Ureter (tissue), 1 donor: ENCODE measurements around the gene NDUFAF5. TPM values are rescaled to one million over a fixed set of nuclear protein-coding genes. Genes with fewer than 3 reads are reported as not detected.

Experiments
- DNase-seq: peaks from one replicate; pipeline ENCODE4 v3.0.0-alpha.2; 2020; ENCODE audit warnings: low spot score
- total RNA-seq: library from RNA; stranded (reverse); gene quantifications from one replicate; pipeline ENCODE4 v1.2.4, GENCODE V29; 2023
- donor health status: DM: yes; HTN: yes; CAD: no.

Gene NDUFAF5
- total RNA-seq, 1 donor from 2014 or later, result 51.6 TPM

GRCh38 chr20:13821876-13822275 is 37.0 kb downstream of the NDUFAF5 start:
- DNase-seq, result no peak

GRCh38 chr20:13822459-13822858 is 37.6 kb downstream of the NDUFAF5 start:
- no peak for DNase-seq

GRCh38 chr20:13824459-13824858 is 39.6 kb downstream of the NDUFAF5 start:
- DNase-seq, result no peak

GRCh38 chr20:13825465-13825864 is 40.6 kb downstream of the NDUFAF5 start:
- no peak for DNase-seq

- no peak for DNase-seq
Measured at GRCh38 chr20:13831476-13831875, 46.6 kb downstream of the NDUFAF5 start.

GRCh38 chr20:13838664-13839063 is 53.8 kb downstream of the NDUFAF5 start:
- no peak for DNase-seq

GRCh38 chr20:13839421-13840092 is 54.7 kb downstream of the NDUFAF5 start:
- DNase-seq, result no peak

- DNase-seq, result no peak
Measured at GRCh38 chr20:13840093-13840465, 55.3 kb downstream of the NDUFAF5 start.

- no peak for DNase-seq
Measured at GRCh38 chr20:13841206-13841605, 56.4 kb downstream of the NDUFAF5 start.

- DNase-seq, result no peak
Measured at GRCh38 chr20:13844296-13844695, 59.5 kb downstream of the NDUFAF5 start.

- DNase-seq, result no peak
Measured at GRCh38 chr20:13851279-13851678, 66.5 kb downstream of the NDUFAF5 start.

GRCh38 chr20:13852306-13852705 is 67.5 kb downstream of the NDUFAF5 start:
- no peak for DNase-seq

- DNase-seq, result no peak
Measured at GRCh38 chr20:13855613-13856012, 70.8 kb downstream of the NDUFAF5 start.

GRCh38 chr20:13856354-13856753 is 71.5 kb downstream of the NDUFAF5 start:
- DNase-seq, result no peak

GRCh38 chr20:13857304-13857703 is 72.5 kb downstream of the NDUFAF5 start:
- DNase-seq, result no peak

GRCh38 chr20:13857961-13858360 is 73.1 kb downstream of the NDUFAF5 start:
- no peak for DNase-seq

GRCh38 chr20:13858439-13858838 is 73.6 kb downstream of the NDUFAF5 start:
- DNase-seq, result no peak

GRCh38 chr20:13858871-13859270 is 74.0 kb downstream of the NDUFAF5 start:
- DNase-seq, result no peak

- no peak for DNase-seq
Measured at GRCh38 chr20:13862245-13862644, 77.4 kb downstream of the NDUFAF5 start.

- no peak for DNase-seq
Measured at GRCh38 chr20:13863244-13863643, 78.4 kb downstream of the NDUFAF5 start.

GRCh38 chr20:13865156-13865555 is 80.3 kb downstream of the NDUFAF5 start:
- DNase-seq, result no peak

- no peak for DNase-seq
Measured at GRCh38 chr20:13865791-13866351, 81.0 kb downstream of the NDUFAF5 start.

- DNase-seq, result no peak
Measured at GRCh38 chr20:13868331-13868730, 83.5 kb downstream of the NDUFAF5 start.
